Measurements from ENCODE around the gene ADCYAP1.
A peak's percentile ranks its signal among the peaks of the same experiment; 100 is the strongest.

ADCYAP1 gene

GRCh38 chr18:905307-905947, 756 bp downstream of the ADCYAP1 start:
- TF ChIP-seq, protein P1, sequence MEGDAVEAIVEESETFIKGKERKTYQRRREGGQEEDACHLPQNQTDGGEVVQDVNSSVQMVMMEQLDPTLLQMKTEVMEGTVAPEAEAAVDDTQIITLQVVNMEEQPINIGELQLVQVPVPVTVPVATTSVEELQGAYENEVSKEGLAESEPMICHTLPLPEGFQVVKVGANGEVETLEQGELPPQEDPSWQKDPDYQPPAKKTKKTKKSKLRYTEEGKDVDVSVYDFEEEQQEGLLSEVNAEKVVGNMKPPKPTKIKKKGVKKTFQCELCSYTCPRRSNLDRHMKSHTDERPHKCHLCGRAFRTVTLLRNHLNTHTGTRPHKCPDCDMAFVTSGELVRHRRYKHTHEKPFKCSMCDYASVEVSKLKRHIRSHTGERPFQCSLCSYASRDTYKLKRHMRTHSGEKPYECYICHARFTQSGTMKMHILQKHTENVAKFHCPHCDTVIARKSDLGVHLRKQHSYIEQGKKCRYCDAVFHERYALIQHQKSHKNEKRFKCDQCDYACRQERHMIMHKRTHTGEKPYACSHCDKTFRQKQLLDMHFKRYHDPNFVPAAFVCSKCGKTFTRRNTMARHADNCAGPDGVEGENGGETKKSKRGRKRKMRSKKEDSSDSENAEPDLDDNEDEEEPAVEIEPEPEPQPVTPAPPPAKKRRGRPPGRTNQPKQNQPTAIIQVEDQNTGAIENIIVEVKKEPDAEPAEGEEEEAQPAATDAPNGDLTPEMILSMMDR (IDR thresholded peaks at IDR 0.05; ENCODE audit: control insufficient read depth, insufficient read depth, low read depth, low read length, missing control alignments) = no peak
- no peak overlapping the region for H3K4me3 ChIP-seq (ENCODE audit: control insufficient read depth, low read depth, low read length)
- DNase-seq (ENCODE audit: low read depth) = no peak

DNA sequence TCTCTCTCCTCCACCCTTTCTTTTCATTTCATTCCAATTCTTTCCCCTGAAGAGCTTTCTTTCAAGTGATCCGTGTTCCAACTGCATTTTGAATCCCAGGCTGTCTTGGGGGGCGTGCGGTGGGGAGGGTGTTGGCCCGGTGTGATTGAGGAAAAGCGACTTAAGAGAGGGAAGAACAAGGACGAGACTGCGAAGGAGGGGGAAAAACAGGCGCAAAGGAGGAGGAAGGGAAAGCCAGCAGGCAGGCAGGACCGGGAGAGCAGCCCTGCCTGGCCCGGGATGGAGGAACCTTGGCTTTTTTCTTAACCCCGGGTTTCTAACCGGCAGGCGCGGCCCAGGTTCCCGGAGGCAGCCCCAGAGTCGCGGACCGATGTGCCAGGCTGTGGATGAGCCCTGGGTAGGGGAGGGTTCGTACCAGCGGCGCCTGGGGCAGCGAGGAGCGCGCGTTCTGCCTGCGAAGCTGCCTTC, 1.3 kb downstream of the ADCYAP1 start:
- no peak overlapping the region for H3K4me3 ChIP-seq (ENCODE audit: control insufficient read depth, low read depth, low read length)
- no peak for DNase-seq (ENCODE audit: low read depth)
- TF ChIP-seq, protein P1 (IDR thresholded peaks at IDR 0.05; ENCODE audit: control insufficient read depth, insufficient read depth, low read depth, low read length, missing control alignments) = no peak

DNA sequence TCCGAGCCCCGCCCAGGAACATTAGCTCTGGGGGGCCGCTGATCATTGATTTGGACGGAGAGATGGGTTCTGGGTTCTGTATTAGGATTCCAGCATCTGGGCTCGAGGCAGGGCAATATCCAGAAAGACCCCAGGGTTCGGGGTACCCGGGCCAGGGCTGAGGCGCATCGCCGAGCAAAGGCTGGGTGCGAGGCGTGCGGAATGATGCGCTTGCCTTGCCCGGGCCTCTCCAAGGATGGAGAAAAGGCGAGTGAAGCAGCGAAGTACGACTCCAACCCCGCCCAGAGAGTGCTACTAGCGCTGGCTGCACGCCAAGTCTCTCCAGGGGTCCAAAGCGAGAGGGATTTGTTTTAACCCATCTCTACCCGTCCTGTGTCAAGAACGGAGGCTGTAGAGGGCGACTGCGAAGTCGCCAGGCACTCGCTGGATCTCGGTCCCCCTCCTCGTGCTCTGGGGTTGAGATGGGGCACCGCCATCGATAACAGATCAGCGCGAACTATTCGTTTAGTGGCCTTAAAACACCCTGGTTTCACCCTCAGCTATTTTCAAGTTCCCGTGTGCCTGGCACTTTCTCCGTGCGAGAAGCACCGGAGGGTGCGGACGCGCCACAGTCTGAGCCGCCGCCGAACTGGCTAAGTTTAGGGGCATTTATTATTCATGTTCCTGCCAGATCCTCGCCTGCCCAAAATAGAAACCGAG, 1.9 kb downstream of the ADCYAP1 start:
- no peak overlapping the region for H3K4me3 ChIP-seq (ENCODE audit: control insufficient read depth, low read depth, low read length)
- DNase-seq (ENCODE audit: low read depth) = no peak
- TF ChIP-seq, protein P1 (IDR thresholded peaks at IDR 0.05; ENCODE audit: control insufficient read depth, insufficient read depth, low read depth, low read length, missing control alignments) = no peak

DNA sequence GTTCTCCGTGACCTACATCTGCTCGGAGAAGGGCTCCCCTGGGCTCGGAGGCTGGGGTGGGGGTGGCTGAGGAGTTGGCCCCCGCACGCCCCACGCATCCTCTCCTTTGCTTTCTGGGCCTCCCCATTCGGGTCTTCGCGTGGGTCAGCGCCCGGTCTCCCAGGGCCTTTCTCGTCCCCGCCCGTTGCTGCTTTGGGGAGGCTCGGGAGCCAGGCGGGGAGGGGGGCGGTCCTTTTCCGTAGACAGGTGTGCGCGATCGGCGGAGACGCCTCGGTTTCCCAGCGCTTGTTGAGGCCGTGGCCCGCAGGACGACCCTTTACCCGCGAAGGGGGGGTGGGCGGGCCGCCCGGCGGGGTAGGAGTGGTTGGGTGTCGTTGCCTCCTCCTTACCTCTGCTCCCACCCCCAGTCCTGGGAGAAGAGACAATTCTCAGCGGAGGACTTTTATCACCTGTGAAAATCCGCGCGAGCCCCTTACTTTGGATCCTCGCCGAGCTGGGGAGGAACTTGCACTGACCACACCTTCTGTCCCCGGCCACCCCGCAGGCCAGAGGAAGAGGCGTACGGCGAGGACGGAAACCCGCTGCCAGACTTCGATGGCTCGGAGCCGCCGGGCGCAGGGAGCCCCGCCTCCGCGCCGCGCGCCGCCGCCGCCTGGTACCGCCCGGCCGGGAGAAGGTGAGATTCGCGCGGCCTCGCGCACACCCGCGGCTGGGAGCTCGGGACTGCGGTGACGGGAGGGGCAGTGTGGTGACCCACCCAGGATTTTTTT, 2.6 kb downstream of the ADCYAP1 start:
- TF ChIP-seq, protein P1 (IDR thresholded peaks at IDR 0.05; ENCODE audit: control insufficient read depth, insufficient read depth, low read depth, low read length, missing control alignments) = no peak
- DNase-seq (ENCODE audit: low read depth) = no peak
- H3K4me3 ChIP-seq (ENCODE audit: control insufficient read depth, low read depth, low read length) = peak overlapping the region; percentile 11

GRCh38 chr18:907885-908757, 3.5 kb downstream of the ADCYAP1 start:
- DNase-seq (ENCODE audit: low read depth) = no peak
- H3K4me3 ChIP-seq (ENCODE audit: control insufficient read depth, low read depth, low read length) = peak overlapping the region; percentile 13
- TF ChIP-seq, protein P1 (IDR thresholded peaks at IDR 0.05; ENCODE audit: control insufficient read depth, insufficient read depth, low read depth, low read length, missing control alignments) = no peak

Measured in AG09309 (cell line).